Measurements from ENCODE around the gene WNT9A. TPM values are rescaled to one million over a fixed set of nuclear protein-coding genes. Genes with fewer than 3 reads are reported as not detected.

Gene WNT9A
- total RNA-seq, 2 donors from 2014 or later: 1.2 to 7.9 TPM

- Histone ChIP-seq H3K4me3 (no peak overlapping the region), H3K36me3 (no peaks in the 10 kb centered on the region), H3K27ac (no peak overlapping the region), H3K9me3 (no peaks in the 10 kb centered on the region), H3K4me1 (ENCODE audit: control insufficient read depth in 1 of 2, low read depth in 2 of 2) (no peaks in the 10 kb centered on the region), H3K27me3 (replicated peaks; ENCODE audit: insufficient read depth) (no peaks in the 10 kb centered on the region)
- TF ChIP-seq CTCF (IDR thresholded peaks at IDR 0.05): no peak
- DNase-seq (ENCODE audit: low spot score) (no peak), ATAC-seq (ENCODE audit: insufficient number of reproducible peaks, low FRiP score, low read depth) (no peak)
Observed at GRCh38 chr1:227937031-227937837, 10.5 kb downstream of the WNT9A start.

GRCh38 chr1:227935826-227936225 lies 11.9 kb downstream of the WNT9A start:
- DNase-seq (ENCODE audit: low spot score) (no peak), ATAC-seq (ENCODE audit: insufficient number of reproducible peaks, low FRiP score, low read depth) (no peak)
- Histone ChIP-seq H3K36me3 (no peaks in the 10 kb centered on the region), H3K9me3 (no peaks in the 10 kb centered on the region), H3K27me3 (replicated peaks; ENCODE audit: insufficient read depth) (no peaks in the 10 kb centered on the region), H3K27ac (no peak overlapping the region), H3K4me3 (no peak overlapping the region), H3K4me1 (ENCODE audit: control insufficient read depth in 1 of 2, low read depth in 2 of 2) (no peaks in the 10 kb centered on the region)
- TF ChIP-seq CTCF (IDR thresholded peaks at IDR 0.05): no peak

GRCh38 chr1:227934476-227935313 lies 13.0 kb downstream of the WNT9A start:
- H3K27ac ChIP-seq: no peak overlapping the region
- H3K4me1 ChIP-seq (ENCODE audit: control insufficient read depth in 1 of 2, low read depth in 2 of 2): no peaks in the 10 kb centered on the region
- H3K4me3 ChIP-seq: no peak overlapping the region
- no peak for DNase-seq (ENCODE audit: low spot score)
- no peaks in the 10 kb centered on the region for H3K27me3 ChIP-seq (replicated peaks; ENCODE audit: insufficient read depth)
- H3K9me3 ChIP-seq: no peaks in the 10 kb centered on the region
- ATAC-seq (ENCODE audit: insufficient number of reproducible peaks, low FRiP score, low read depth): no peak
- TF ChIP-seq CTCF (IDR thresholded peaks at IDR 0.05): no peak
- H3K36me3 ChIP-seq: no peaks in the 10 kb centered on the region

- no peak for ATAC-seq (ENCODE audit: insufficient number of reproducible peaks, low FRiP score, low read depth)
- H3K27me3 ChIP-seq (replicated peaks; ENCODE audit: insufficient read depth): no peaks in the 10 kb centered on the region
- H3K9me3 ChIP-seq: no peaks in the 10 kb centered on the region
- H3K4me3 ChIP-seq: no peak overlapping the region
- no peak for DNase-seq (ENCODE audit: low spot score)
- H3K36me3 ChIP-seq: no peaks in the 10 kb centered on the region
- H3K27ac ChIP-seq: no peak overlapping the region
- H3K4me1 ChIP-seq (ENCODE audit: control insufficient read depth in 1 of 2, low read depth in 2 of 2): no peaks in the 10 kb centered on the region
- no peak for TF ChIP-seq CTCF (IDR thresholded peaks at IDR 0.05)
Observed at GRCh38 chr1:227929751-227930472, 17.8 kb downstream of the WNT9A start.
